ENCODE data around the gene RBM4. TPM values are rescaled to one million over a fixed set of nuclear protein-coding genes. Genes with fewer than 3 reads are reported as not detected.

Gene RBM4
- total and polyA plus RNA-seq, 12 donors, result 70.0 to 243 (median 138) TPM

GRCh38 chr11:66652651-66653050, 14.1 kb downstream of the RBM4 start:
- no peak for DNase-seq
- H3K36me3 ChIP-seq (replicated peaks in 1 of 2), result peaks cover 0 to 43% of the 10 kb centered on the region in 2 donors

GRCh38 chr11:66653123-66653522, 14.6 kb downstream of the RBM4 start:
- H3K27me3 ChIP-seq, result no peaks in the 10 kb centered on the region
- no peak for TF ChIP-seq CTCF (IDR thresholded peaks at IDR 0.05)
- TF ChIP-seq POLR2A (IDR thresholded peaks at IDR 0.05), result no peak
- DNase-seq, result no peak
- H3K9me3 ChIP-seq (replicated peaks in 1 of 3), result no peaks in the 10 kb centered on the region
- H3K27ac ChIP-seq, result no peak overlapping the region
- H3K4me3 ChIP-seq, result no peak overlapping the region
- H3K4me1 ChIP-seq (replicated peaks in 1 of 2), result no peaks in the 10 kb centered on the region
- H3K36me3 ChIP-seq (replicated peaks in 1 of 2), result peaks cover 0 to 42% of the 10 kb centered on the region in 2 donors
- WGBS, 4 donors, result 92 to 95% (median 94%) methylated on average over 6 of the region's 6 CpGs
- intact Hi-C loops (cut with DNase I), result no loop called here

More at GRCh38 chr11:66652651-66653050, 14.1 kb downstream of the RBM4 start:
- Histone ChIP-seq H3K27me3 (no peaks in the 10 kb centered on the region), H3K9me3 (replicated peaks in 1 of 3) (no peaks in the 10 kb centered on the region), H3K4me3 (no peak overlapping the region), H3K4me1 (replicated peaks in 1 of 2) (no peaks in the 10 kb centered on the region), H3K27ac (no peak overlapping the region)
- intact Hi-C loops (cut with DNase I), result no loop called here
- 95 to 97% (median 96%) methylated on average over 7 of the region's 7 CpGs for WGBS, 4 donors
- TF ChIP-seq POLR2A (IDR thresholded peaks at IDR 0.05), result no peak
- no peak for TF ChIP-seq CTCF (IDR thresholded peaks at IDR 0.05)

GRCh38 chr11:66659763-66660162, 21.3 kb downstream of the RBM4 start:
- no peak overlapping the region for H3K4me3 ChIP-seq
- intact Hi-C loops (cut with DNase I), result no loop called here
- H3K27ac ChIP-seq, result no peak overlapping the region
- no peaks in the 10 kb centered on the region for H3K4me1 ChIP-seq (replicated peaks in 1 of 2)
- WGBS, 4 donors, result 64 to 79% (median 66%) methylated on average over 2 of the region's 2 CpGs
- TF ChIP-seq CTCF (IDR thresholded peaks at IDR 0.05) (no peak), POLR2A (IDR thresholded peaks at IDR 0.05) (no peak)
- no peaks in the 10 kb centered on the region for H3K27me3 ChIP-seq
- DNase-seq, result no peak
- H3K36me3 ChIP-seq (replicated peaks in 1 of 2), result peaks cover 0 to 18% of the 10 kb centered on the region in 2 donors
- no peaks in the 10 kb centered on the region for H3K9me3 ChIP-seq (replicated peaks in 1 of 3)

GRCh38 chr11:66663741-66664296, 25.3 kb downstream of the RBM4 start:
- TF ChIP-seq CTCF (IDR thresholded peaks at IDR 0.05), result no peak
- TF ChIP-seq POLR2A (IDR thresholded peaks at IDR 0.05), result no peak
- Histone ChIP-seq H3K27ac (no peak overlapping the region), H3K4me1 (replicated peaks in 1 of 2) (no peaks in the 10 kb centered on the region), H3K9me3 (replicated peaks in 1 of 3) (no peaks in the 10 kb centered on the region), H3K36me3 (replicated peaks in 1 of 2) (peaks cover 0 to 41% of the 10 kb centered on the region in 2 donors), H3K27me3 (no peaks in the 10 kb centered on the region), H3K4me3 (no peak overlapping the region)
- no peak for DNase-seq
- intact Hi-C loops (cut with DNase I), result no loop called here
- WGBS, 4 donors, result 94 to 100% (median 100%) methylated on average over 1 of the region's 1 CpG

Measured in adrenal gland (tissue), 12 donors.